CD8-positive, alpha-beta memory T cell (primary cell): ENCODE measurements around the gene GRHPR. TPM values are rescaled to one million over a fixed set of nuclear protein-coding genes. Genes with fewer than 3 reads are reported as not detected.
"Not testable (repeated sequence)": the region's sequence is repeated elsewhere in the genome, so short reads cannot be mapped to it uniquely, and the experiment has no call there.

Experiments
- CTCF ChIA-PET: fragments of 350-600 bp; sonication (Branson Sonifier 250); formaldehyde crosslinking; loops from one replicate; lab custom pipeline; 2021; ENCODE audit warnings: antibody characterized with exemption; lab: Charles Lee
- POLR2A ChIA-PET: fragments of 350-600 bp; sonication (Branson Sonifier 250); formaldehyde crosslinking; loops from one replicate; lab custom pipeline; 2021; ENCODE audit warnings: antibody characterized with exemption; lab: Charles Lee
- DNase-seq, 5 donors: peaks; one replicate each; pipeline versions ENCODE4 v3.0.0 to v3.0.0-alpha.2; 2020 to 2022; ENCODE audit warnings: mixed read lengths in 1 of 5
- H3K27ac ChIP-seq: one replicate; pipeline ENCODE4 v1.7.0; 2013; ENCODE audit warnings: low read depth, mild to moderate bottlenecking, low read length, moderate library complexity
- H3K27me3 ChIP-seq: 2 replicates; pipeline ENCODE4 v1.7.0; 2013; ENCODE audit warnings: low read length, mild to moderate bottlenecking; ENCODE audit not compliant: insufficient read depth, poor library complexity, severe bottlenecking
- H3K36me3 ChIP-seq: 2 replicates; pipeline ENCODE4 v1.7.0; 2013; ENCODE audit warnings: mild to moderate bottlenecking, low read length, moderate library complexity; ENCODE audit not compliant: insufficient read depth
- H3K4me1 ChIP-seq: 2 replicates; pipeline ENCODE4 v1.7.0; 2013; ENCODE audit warnings: mild to moderate bottlenecking, low read length, moderate library complexity; ENCODE audit not compliant: insufficient read depth
- H3K4me3 ChIP-seq: 2 replicates; pipeline ENCODE4 v1.7.0; 2013; ENCODE audit warnings: mild to moderate bottlenecking, low read length
- H3K9me3 ChIP-seq: 2 replicates; pipeline ENCODE4 v1.7.0; 2013; ENCODE audit warnings: mild to moderate bottlenecking, low read length
- H3K27ac Mint-ChIP-seq, 8 donors: one replicate each; pipeline ENCODE4 v1.8.0; 2020 to 2021; ENCODE audit warnings: mixed read lengths in 8 of 8, mild to moderate bottlenecking in 6 of 8, inconsistent platforms in 3 of 8, moderate library complexity in 3 of 8
- H3K27me3 Mint-ChIP-seq, 2 donors: one replicate each; pipeline ENCODE4 v1.8.0; 2020 to 2021; ENCODE audit warnings: mixed read lengths in 2 of 2, mild to moderate bottlenecking in 1 of 2, moderate library complexity in 1 of 2
- H3K36me3 Mint-ChIP-seq, 3 donors: one replicate each; pipeline ENCODE4 v1.8.0; 2020 to 2021; ENCODE audit warnings: mixed read lengths in 3 of 3, inconsistent platforms in 1 of 3, mild to moderate bottlenecking in 1 of 3
- H3K4me1 Mint-ChIP-seq, 3 donors: one replicate each; pipeline ENCODE4 v1.8.0; 2020 to 2021; ENCODE audit warnings: mixed read lengths in 3 of 3, inconsistent platforms in 1 of 3, mild to moderate bottlenecking in 1 of 3
- H3K4me3 Mint-ChIP-seq, 7 donors: one replicate each; pipeline ENCODE4 v1.8.0; 2020 to 2021; ENCODE audit warnings: mixed read lengths in 7 of 7, mild to moderate bottlenecking in 6 of 7, moderate library complexity in 4 of 7, inconsistent platforms in 2 of 7
- H3K9me3 Mint-ChIP-seq, 5 donors: one replicate each; pipeline ENCODE4 v1.8.0; 2020 to 2022; ENCODE audit warnings: mixed read lengths in 5 of 5, mild to moderate bottlenecking in 3 of 5, moderate library complexity in 2 of 5, inconsistent platforms in 1 of 5
- polyA plus RNA-seq: library from polyadenylated mRNA; unstranded; fragments of 300-500 nt; fragmentation: Illumina TruSeq; gene quantifications from one replicate; pipeline ENCODE4 v1.2.3, GENCODE V29; 2021
- total RNA-seq, 2 experiments: library from RNA; stranded (reverse); gene quantifications; one replicate each; pipeline ENCODE4 v1.2.3, GENCODE V29; 2021

Gene GRHPR
- total and polyA plus RNA-seq, 3 experiments from 2014 or later: 77.4 to 94.1 (median 87.4) TPM

GRCh38 chr9:37386988-37387387 lies 35.5 kb upstream of the GRHPR start:
- H3K27me3 Mint-ChIP-seq: no peaks in the 10 kb centered on the region
- POLR2A ChIA-PET: no interaction called here
- H3K36me3 ChIP-seq: no peaks in the 10 kb centered on the region
- no peak for DNase-seq
- no peak overlapping the region for H3K4me3 ChIP-seq
- H3K9me3 Mint-ChIP-seq: no peaks in the 10 kb centered on the region
- H3K27ac ChIP-seq: no peak overlapping the region
- H3K4me3 Mint-ChIP-seq: no peak overlapping the region
- H3K27me3 ChIP-seq: no peaks in the 10 kb centered on the region
- H3K4me1 ChIP-seq: no peaks in the 10 kb centered on the region
- H3K4me1 Mint-ChIP-seq: peaks cover 1 to 7% (median 3%) of the 10 kb centered on the region in 3 donors
- no peaks in the 10 kb centered on the region for H3K9me3 ChIP-seq
- no peak overlapping the region for H3K27ac Mint-ChIP-seq
- CTCF ChIA-PET: no interaction called here
- H3K36me3 Mint-ChIP-seq: peaks cover 0 to 3% (median 0%) of the 10 kb centered on the region in 3 donors

GRCh38 chr9:37390759-37391158 lies 31.7 kb upstream of the GRHPR start:
- peak in 3 of 5 donors; percentile 10 to 13 (median 11) for DNase-seq
- H3K4me1 ChIP-seq: no peaks in the 10 kb centered on the region
- Mint-ChIP-seq H3K4me1 (peaks cover 1 to 7% (median 3%) of the 10 kb centered on the region in 3 donors), H3K27me3 (peaks cover 0 to 2% of the 10 kb centered on the region in 2 donors), H3K9me3 (no peaks in the 10 kb centered on the region), H3K36me3 (no peaks in the 10 kb centered on the region), H3K27ac (no peak overlapping the region), H3K4me3 (no peak overlapping the region)
- H3K27me3 ChIP-seq: no peaks in the 10 kb centered on the region
- H3K9me3 ChIP-seq: no peaks in the 10 kb centered on the region
- POLR2A ChIA-PET: no interaction called here
- no peaks in the 10 kb centered on the region for H3K36me3 ChIP-seq
- CTCF ChIA-PET: no interaction called here
- H3K4me3 ChIP-seq: no peak overlapping the region
- no peak overlapping the region for H3K27ac ChIP-seq

DNA sequence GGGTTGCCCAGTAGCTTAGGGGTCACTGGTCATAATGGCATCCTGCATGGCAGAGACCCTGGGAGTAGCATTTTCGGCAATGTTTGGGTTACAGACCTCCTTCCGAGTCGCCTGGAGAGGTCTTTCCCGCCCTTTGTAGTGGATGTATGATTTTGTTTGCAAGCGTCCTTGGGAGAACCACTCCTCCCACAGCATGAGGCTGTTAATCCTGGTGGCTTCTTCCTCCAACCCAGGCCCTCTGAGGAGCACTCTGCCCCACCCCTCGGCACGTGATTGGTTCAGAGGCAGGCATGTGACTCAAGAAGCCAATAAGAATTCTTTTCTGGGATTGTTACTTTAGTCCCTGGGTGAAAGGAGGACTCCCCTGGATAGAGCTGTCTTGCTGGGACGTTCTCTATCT lies 30.2 kb upstream of the GRHPR start:
- H3K27me3 Mint-ChIP-seq: peaks cover 0 to 2% of the 10 kb centered on the region in 2 donors
- H3K27ac ChIP-seq: no peak overlapping the region
- H3K27ac Mint-ChIP-seq: no peak overlapping the region
- POLR2A ChIA-PET: no interaction called here
- H3K4me3 Mint-ChIP-seq: no peak overlapping the region
- no peaks in the 10 kb centered on the region for H3K27me3 ChIP-seq
- H3K4me3 ChIP-seq: no peak overlapping the region
- H3K4me1 Mint-ChIP-seq: peaks cover 1 to 7% (median 3%) of the 10 kb centered on the region in 3 donors
- H3K36me3 Mint-ChIP-seq: no peaks in the 10 kb centered on the region
- H3K9me3 Mint-ChIP-seq: no peaks in the 10 kb centered on the region
- CTCF ChIA-PET: interaction anchor here (0.9 kb wide), 1 partner anchor 396 kb away, joined by 3 read pairs; no protein-coding TSS in a partner anchor
- H3K9me3 ChIP-seq: no peaks in the 10 kb centered on the region
- no peak for DNase-seq
- H3K36me3 ChIP-seq: no peaks in the 10 kb centered on the region
- no peaks in the 10 kb centered on the region for H3K4me1 ChIP-seq

GRCh38 chr9:37395229-37395628 lies 27.3 kb upstream of the GRHPR start:
- Mint-ChIP-seq H3K4me1 (peaks cover 1 to 7% (median 3%) of the 10 kb centered on the region in 3 donors), H3K36me3 (peaks cover 0 to 4% (median 0%) of the 10 kb centered on the region in 3 donors), H3K27me3 (peaks cover 0 to 2% of the 10 kb centered on the region in 2 donors), H3K4me3 (no peak overlapping the region), H3K27ac (peak overlapping the region in 2 of 8 donors; percentile 50 to 85), H3K9me3 (no peaks in the 10 kb centered on the region)
- H3K36me3 ChIP-seq: no peaks in the 10 kb centered on the region
- DNase-seq: no peak
- ChIA-PET POLR2A (no interaction called here), CTCF (interaction anchor here (1.5 kb wide), 2 partner anchors 12 to 17 kb away, joined by 3 read pairs; no protein-coding TSS in a partner anchor)
- H3K27me3 ChIP-seq: no peaks in the 10 kb centered on the region
- no peaks in the 10 kb centered on the region for H3K9me3 ChIP-seq
- H3K27ac ChIP-seq: no peak overlapping the region
- no peaks in the 10 kb centered on the region for H3K4me1 ChIP-seq
- H3K4me3 ChIP-seq: no peak overlapping the region

DNA sequence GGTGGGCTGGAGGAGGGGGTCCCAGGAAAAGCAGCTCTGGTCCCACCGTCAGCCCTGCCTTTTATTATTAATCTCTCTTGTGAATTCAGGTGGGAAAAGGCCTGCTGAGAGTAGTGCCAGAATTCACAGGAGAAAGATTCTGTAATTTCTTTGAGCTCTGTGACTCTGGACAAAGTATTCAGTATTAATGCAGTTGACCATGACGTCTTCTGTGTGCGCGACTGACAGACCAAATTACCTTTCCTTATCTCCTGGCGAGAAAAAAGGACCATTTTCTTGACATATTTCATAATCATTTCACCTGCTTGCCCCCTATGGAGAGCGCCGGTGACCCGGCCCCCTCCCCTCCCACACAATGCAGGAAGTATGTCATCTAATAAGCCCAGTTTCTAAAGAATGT lies 26.8 kb upstream of the GRHPR start:
- Mint-ChIP-seq H3K27me3 (peaks cover 0 to 2% of the 10 kb centered on the region in 2 donors), H3K36me3 (peaks cover 0 to 4% (median 0%) of the 10 kb centered on the region in 3 donors), H3K4me3 (no peak overlapping the region), H3K9me3 (no peaks in the 10 kb centered on the region), H3K27ac (no peak overlapping the region), H3K4me1 (peaks cover 1 to 4% (median 3%) of the 10 kb centered on the region in 3 donors)
- no peaks in the 10 kb centered on the region for H3K36me3 ChIP-seq
- POLR2A ChIA-PET: no interaction called here
- H3K4me3 ChIP-seq: no peak overlapping the region
- CTCF ChIA-PET: interaction anchor here (1.5 kb wide), 2 partner anchors 12 to 16 kb away, joined by 3 read pairs; no protein-coding TSS in a partner anchor
- H3K27me3 ChIP-seq: no peaks in the 10 kb centered on the region
- no peak for DNase-seq
- no peaks in the 10 kb centered on the region for H3K9me3 ChIP-seq
- H3K27ac ChIP-seq: no peak overlapping the region
- no peaks in the 10 kb centered on the region for H3K4me1 ChIP-seq

- H3K36me3 ChIP-seq, H3K4me3 ChIP-seq, H3K4me1 ChIP-seq, H3K4me3 Mint-ChIP-seq, H3K4me1 Mint-ChIP-seq, POLR2A ChIA-PET, H3K27me3 ChIP-seq, H3K27ac Mint-ChIP-seq, CTCF ChIA-PET, H3K27ac ChIP-seq, H3K9me3 ChIP-seq, DNase-seq, H3K27me3 Mint-ChIP-seq, H3K36me3 Mint-ChIP-seq, H3K9me3 Mint-ChIP-seq: not testable (repeated sequence)
Observed at GRCh38 chr9:37397948-37398347, 24.5 kb upstream of the GRHPR start.

GRCh38 chr9:37398464-37399025 lies 24.0 kb upstream of the GRHPR start:
- Mint-ChIP-seq H3K27ac (no peak overlapping the region), H3K36me3 (peaks cover 0 to 4% (median 0%) of the 10 kb centered on the region in 3 donors), H3K9me3 (no peaks in the 10 kb centered on the region), H3K27me3 (peaks cover 0 to 7% of the 10 kb centered on the region in 2 donors), H3K4me3 (no peak overlapping the region), H3K4me1 (no peaks in the 10 kb centered on the region)
- no peak for DNase-seq
- no peaks in the 10 kb centered on the region for H3K36me3 ChIP-seq
- ChIA-PET POLR2A (no interaction called here), CTCF (no interaction called here)
- H3K27ac ChIP-seq: no peak overlapping the region
- no peak overlapping the region for H3K4me3 ChIP-seq
- no peaks in the 10 kb centered on the region for H3K4me1 ChIP-seq
- no peaks in the 10 kb centered on the region for H3K27me3 ChIP-seq
- H3K9me3 ChIP-seq: no peaks in the 10 kb centered on the region

DNA sequence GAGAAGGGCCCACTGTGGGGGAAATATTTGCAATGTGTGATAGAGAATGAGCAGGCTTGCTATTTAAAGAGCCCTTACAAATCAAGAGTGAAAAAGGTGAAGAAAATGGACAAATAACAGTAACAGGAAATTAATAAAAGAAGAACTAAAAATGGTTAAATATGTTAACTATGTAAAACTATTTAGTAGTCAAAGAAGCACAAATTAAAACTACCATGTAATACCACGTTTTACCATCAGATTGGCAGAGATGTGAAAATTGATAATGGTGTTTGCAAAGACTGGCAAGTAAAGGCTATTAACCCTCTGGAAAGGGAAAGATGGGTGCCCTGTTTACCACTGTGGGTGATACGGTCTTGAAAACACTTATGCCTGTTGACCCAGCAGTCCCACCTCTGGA lies 23.2 kb upstream of the GRHPR start:
- ChIA-PET CTCF (no interaction called here), POLR2A (no interaction called here)
- Histone ChIP-seq H3K27ac (no peak overlapping the region), H3K9me3 (no peaks in the 10 kb centered on the region), H3K4me1 (no peaks in the 10 kb centered on the region), H3K36me3 (no peaks in the 10 kb centered on the region), H3K27me3 (no peaks in the 10 kb centered on the region), H3K4me3 (no peak overlapping the region)
- DNase-seq: no peak
- Mint-ChIP-seq H3K9me3 (no peaks in the 10 kb centered on the region), H3K27me3 (peaks cover 0 to 7% of the 10 kb centered on the region in 2 donors), H3K4me1 (no peaks in the 10 kb centered on the region), H3K4me3 (no peak overlapping the region), H3K27ac (peak overlapping the region in 1 of 8 donors; percentile 40), H3K36me3 (peaks cover 0 to 4% (median 0%) of the 10 kb centered on the region in 3 donors)
